Activated T-helper 2 cell treated with anti-CD3 and anti-CD28 coated beads, Interferon-gamma antibody, Interleukin-2, Interleukin-4, amounts not matched to agents 10 μg/mL and 5 μg/mL and 100 μg/mL, durations not matched to agents 14 hours and 24 hours and 36 hours (primary cell): Measurements from ENCODE around the gene ZNF567. TPM values are rescaled to one million over a fixed set of nuclear protein-coding genes. Genes with fewer than 3 reads are reported as not detected.

Experiments used
- DNase-seq: peaks from one replicate; pipeline ENCODE4 v3.0.0; 2021; ENCODE audit warnings: low spot score
- H3K27ac Mint-ChIP-seq: one replicate; pipeline ENCODE4 v1.8.0; 2021; ENCODE audit warnings: mixed read lengths
- H3K27me3 Mint-ChIP-seq: one replicate; pipeline ENCODE4 v1.8.0; 2021; ENCODE audit warnings: low read depth, mixed read lengths
- H3K36me3 Mint-ChIP-seq: one replicate; pipeline ENCODE4 v1.8.0; 2021; ENCODE audit warnings: low read depth, mixed read lengths
- H3K4me1 Mint-ChIP-seq: one replicate; pipeline ENCODE4 v1.8.0; 2021; ENCODE audit warnings: low read depth, mixed read lengths
- H3K4me3 Mint-ChIP-seq: one replicate; pipeline ENCODE4 v1.8.0; 2021; ENCODE audit warnings: low read depth, mild to moderate bottlenecking, moderate library complexity, mixed read lengths
- H3K9me3 Mint-ChIP-seq: one replicate; pipeline ENCODE4 v1.8.0; 2021; ENCODE audit warnings: mixed read lengths
- intact Hi-C: fragments of 100-400 bp; cut with micrococcal nuclease; formaldehyde crosslinking; loops from one replicate; pipeline ENCODE4 v1.15.1; 2023
- total RNA-seq: library from RNA; stranded (reverse); gene quantifications from 2 replicates; pipeline ENCODE4 v1.2.3, GENCODE V29; 2022

ZNF567 gene
- 7.6 and 7.7 TPM in 2 replicates for total RNA-seq

DNA sequence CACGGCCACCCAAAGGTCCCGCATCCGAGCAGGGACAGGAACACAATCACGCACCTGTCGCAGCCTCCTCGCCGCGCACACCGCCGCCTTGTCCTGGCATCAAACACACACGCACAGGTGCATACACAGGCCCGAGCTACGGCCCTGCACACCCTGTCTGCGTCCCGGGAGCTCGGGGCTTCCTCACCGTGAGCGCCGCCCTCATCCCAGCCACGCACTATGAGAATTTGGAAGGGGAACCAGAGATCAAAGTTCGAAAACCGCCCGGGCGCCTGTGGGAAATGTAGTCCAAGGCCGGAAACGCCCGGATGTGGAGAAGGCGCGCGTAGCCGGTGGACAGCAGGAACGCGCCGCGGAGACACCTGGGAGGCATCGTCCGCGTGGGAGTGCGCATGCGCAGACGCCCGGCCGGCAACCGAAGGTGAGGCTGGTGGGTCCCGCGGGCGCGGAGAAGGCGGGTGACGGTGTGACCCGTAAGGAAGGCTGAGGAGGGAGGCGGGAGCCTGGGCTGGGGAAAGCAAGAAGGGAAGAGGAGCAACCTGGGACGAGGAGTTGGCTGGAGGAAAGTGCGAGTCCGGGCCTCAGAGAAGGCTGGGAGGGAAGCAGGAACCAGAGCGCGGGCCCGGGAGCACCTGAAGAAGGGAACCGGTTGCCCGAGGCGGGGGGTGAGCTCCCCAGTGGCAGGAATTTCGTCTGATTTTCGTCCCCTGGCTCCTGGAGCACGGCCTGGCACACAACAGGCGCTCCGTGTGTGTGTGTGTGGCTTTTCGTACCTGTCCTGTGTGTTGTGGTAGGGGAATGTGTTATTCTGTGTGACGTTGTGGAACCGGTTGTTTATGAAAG is at the start of gene ZNF567:
TSS of gene ZNF567 (plus strand) at position 399 of the 843 bp plus-strand sequence. CDS start 7,256 bp downstream, outside the sequence.
- Mint-ChIP-seq H3K9me3 (peaks cover 39% of the 10 kb centered on the region), H3K4me3 (peak within 1 kb of the TSS; percentile 95), H3K27ac (peak within 1 kb of the TSS; percentile 83), H3K27me3 (no peaks in the 10 kb centered on the region), H3K4me1 (peaks cover 17% of the 10 kb centered on the region), H3K36me3 (peaks cover 74% of the 10 kb centered on the region)
- DNase-seq, result peak; percentile 96
- intact Hi-C loops, result loop anchor here (1.0 to 10.0 kb wide), 11 partner anchors 21 to 780 kb away; partner anchors contain the start of genes ZNF146, ZNF260, ZNF345 and ZNF382

DNA sequence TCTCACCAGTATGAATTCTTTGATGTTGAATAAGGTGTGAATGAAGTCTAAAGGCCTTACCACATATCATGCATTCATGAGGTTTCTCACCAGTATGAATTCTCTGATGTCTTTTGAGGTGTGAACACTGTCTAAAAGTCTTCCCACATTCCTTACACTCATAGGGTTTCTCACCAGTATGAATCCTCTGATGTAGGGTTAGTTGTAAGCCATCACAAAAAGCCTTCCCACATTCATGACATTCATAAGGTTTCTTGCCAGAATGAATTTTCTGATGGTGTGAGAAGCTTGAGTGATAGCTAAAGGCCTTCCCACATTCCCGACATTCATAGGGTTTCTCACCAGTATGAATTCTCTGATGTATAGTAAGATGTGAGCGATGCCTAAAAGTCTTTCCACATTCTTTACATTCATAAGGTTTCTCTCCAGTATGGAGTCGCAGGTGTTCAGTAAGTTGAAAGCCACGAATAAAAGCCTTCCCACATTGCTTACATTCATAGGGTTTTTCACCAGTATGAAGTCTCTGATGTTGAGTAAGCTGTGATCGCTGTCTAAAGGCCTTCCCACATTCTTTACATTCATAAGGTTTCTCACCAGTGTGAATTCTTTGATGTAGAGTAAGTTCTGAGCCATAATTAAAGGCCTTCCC is 48.4 kb upstream of the ZNF567 start:
- H3K4me3 Mint-ChIP-seq, result no peak overlapping the region
- H3K9me3 Mint-ChIP-seq, result peaks cover 72% of the 10 kb centered on the region
- intact Hi-C loops, result no loop called here
- no peak for DNase-seq
- H3K4me1 Mint-ChIP-seq, result no peaks in the 10 kb centered on the region
- H3K27ac Mint-ChIP-seq, result no peak overlapping the region
- H3K27me3 Mint-ChIP-seq, result no peaks in the 10 kb centered on the region
- H3K36me3 Mint-ChIP-seq, result peaks cover 37% of the 10 kb centered on the region

DNA sequence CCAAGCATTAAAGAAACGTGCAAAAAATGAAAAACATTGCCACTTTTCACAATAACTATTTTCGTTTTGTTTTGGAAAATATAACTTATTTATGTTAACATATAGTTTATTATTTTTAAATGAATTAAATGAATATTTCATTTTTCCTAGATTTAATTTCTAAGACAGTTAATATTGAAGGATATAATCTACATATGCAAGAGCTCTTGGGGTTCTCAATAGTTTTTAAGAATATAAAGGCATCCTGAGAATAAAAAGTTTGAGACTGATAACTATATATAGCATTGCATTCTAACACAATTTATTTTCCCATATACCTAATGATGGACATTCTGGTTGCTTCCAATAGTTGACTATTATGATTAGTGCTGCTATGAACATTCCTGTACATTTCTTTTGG is 40.7 kb upstream of the ZNF567 start:
- no peak overlapping the region for H3K4me3 Mint-ChIP-seq
- H3K27ac Mint-ChIP-seq, result no peak overlapping the region
- intact Hi-C loops, result no loop called here
- H3K36me3 Mint-ChIP-seq, result peaks cover 41% of the 10 kb centered on the region
- no peaks in the 10 kb centered on the region for H3K27me3 Mint-ChIP-seq
- H3K4me1 Mint-ChIP-seq, result no peaks in the 10 kb centered on the region
- DNase-seq, result no peak
- H3K9me3 Mint-ChIP-seq, result peaks cover 55% of the 10 kb centered on the region

DNA sequence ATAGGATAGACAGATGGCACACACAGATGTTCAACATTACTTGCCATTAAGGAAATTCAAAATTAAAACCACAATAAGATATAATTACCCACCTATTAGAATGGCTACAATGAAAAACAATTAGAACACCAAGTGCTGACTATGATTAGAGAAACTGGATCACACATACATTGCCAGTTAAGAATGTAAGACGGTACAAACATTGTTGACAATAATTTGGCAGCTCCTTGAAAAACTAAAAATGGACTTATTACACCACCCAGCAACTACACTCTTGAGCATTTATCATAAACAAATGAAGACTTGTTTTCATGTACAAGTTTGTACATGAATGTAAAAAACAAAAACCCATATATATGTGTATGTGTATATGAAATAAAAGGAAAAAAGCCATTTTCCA is 34.5 kb upstream of the ZNF567 start:
- Mint-ChIP-seq H3K27me3 (no peaks in the 10 kb centered on the region), H3K4me1 (no peaks in the 10 kb centered on the region), H3K27ac (no peak overlapping the region), H3K9me3 (peaks cover 57% of the 10 kb centered on the region), H3K4me3 (no peak overlapping the region), H3K36me3 (peaks cover 68% of the 10 kb centered on the region)
- intact Hi-C loops, result no loop called here
- DNase-seq, result no peak

DNA sequence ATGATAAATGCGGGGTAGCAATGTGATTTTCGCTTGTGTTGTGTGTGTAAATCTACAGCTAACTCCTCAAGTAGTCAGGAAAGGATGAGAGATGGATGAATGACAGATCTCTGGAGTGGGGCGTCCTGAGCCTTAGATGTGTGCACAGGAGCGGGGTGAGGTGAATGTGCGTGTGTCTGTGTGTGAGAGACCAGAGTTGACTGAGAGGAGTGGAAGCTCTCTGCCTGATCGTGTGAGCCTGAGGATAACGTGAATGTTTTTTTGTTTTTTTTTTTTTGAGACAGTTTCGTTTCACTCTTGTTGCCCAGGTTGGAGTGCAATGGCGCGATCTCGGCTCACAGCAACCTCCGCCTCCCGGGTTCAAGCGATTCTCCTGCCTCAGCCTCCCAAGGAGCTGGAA is 21.6 kb upstream of the ZNF567 start:
- H3K4me3 Mint-ChIP-seq, result peak overlapping the region; percentile 98
- intact Hi-C loops, result loop anchor here (1.0 to 2.0 kb wide), 2 partner anchors 21 to 137 kb away; partner anchors contain the start of genes ZNF260 and ZNF567
- H3K27ac Mint-ChIP-seq, result peak overlapping the region; percentile 38
- peaks cover 65% of the 10 kb centered on the region for H3K9me3 Mint-ChIP-seq
- peaks cover 14% of the 10 kb centered on the region for H3K4me1 Mint-ChIP-seq
- H3K36me3 Mint-ChIP-seq, result peaks cover 60% of the 10 kb centered on the region
- DNase-seq, result no peak
- H3K27me3 Mint-ChIP-seq, result no peaks in the 10 kb centered on the region

DNA sequence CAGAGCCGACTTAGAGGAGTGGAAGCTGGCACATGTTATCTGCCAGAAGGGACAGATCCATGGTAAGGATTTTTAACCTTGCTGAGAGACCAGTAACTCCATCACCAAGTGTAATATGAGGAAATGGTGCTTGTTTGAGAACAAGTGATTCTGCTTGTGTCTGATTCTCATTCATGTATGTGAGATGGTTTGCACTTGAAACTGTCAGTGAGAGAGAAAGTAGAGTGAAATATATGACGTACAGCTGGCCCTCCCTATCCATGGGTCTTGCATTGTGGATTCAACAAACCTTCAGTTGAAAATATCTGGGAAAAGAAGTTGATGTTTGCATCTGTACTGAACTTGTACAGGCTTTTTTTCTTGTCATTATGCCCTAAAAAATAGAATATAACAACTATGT is 18.8 kb upstream of the ZNF567 start:
- H3K36me3 Mint-ChIP-seq, result peaks cover 59% of the 10 kb centered on the region
- no peak for DNase-seq
- no peaks in the 10 kb centered on the region for H3K27me3 Mint-ChIP-seq
- H3K4me1 Mint-ChIP-seq, result peaks cover 14% of the 10 kb centered on the region
- peak overlapping the region; percentile 7 for H3K4me3 Mint-ChIP-seq
- H3K27ac Mint-ChIP-seq, result no peak overlapping the region
- H3K9me3 Mint-ChIP-seq, result peaks cover 70% of the 10 kb centered on the region
- intact Hi-C loops, result no loop called here

DNA sequence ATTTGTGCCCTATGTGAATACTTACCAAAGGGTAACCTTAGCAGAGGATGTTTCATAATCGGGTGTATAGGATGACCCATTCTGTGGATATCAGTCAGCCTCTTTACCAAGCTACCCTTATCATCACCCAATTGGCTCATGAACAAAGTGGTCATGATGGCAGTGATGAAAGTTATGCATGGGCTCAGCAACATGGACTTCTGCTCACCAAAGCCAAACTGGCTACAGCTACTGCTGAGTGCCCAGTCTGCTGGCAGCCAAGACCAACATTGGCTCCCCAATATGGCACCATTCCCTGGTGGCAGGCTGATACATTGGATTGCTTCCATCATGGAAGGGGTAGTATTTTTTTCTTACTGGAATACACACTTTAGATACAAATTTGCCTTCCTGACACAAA is 15.0 kb upstream of the ZNF567 start:
- Mint-ChIP-seq H3K4me1 (no peaks in the 10 kb centered on the region), H3K36me3 (peaks cover 37% of the 10 kb centered on the region), H3K9me3 (peaks cover 53% of the 10 kb centered on the region), H3K27me3 (no peaks in the 10 kb centered on the region), H3K27ac (no peak overlapping the region), H3K4me3 (no peak overlapping the region)
- DNase-seq, result no peak
- intact Hi-C loops, result no loop called here

DNA sequence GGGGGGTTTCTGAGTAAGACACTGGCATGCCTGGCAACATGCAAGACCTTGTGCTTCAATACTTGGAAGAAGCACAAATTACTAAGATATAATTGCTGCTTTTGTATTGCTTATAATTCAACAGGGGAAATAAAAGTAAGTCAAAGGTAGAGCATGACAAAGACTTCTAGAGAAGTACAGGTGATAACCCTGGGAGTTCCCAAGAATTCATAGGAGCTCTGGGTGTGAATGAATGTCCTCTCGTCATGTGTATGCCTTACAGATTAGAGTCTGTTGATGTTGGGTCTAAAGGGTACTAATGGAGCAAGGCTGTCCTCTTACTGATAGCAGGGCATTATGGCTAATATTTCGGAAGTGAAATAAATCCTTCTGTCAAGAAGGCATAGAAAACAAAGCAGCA is 13.2 kb upstream of the ZNF567 start:
- Mint-ChIP-seq H3K36me3 (peaks cover 49% of the 10 kb centered on the region), H3K9me3 (peaks cover 59% of the 10 kb centered on the region), H3K4me3 (no peak overlapping the region), H3K4me1 (no peaks in the 10 kb centered on the region), H3K27me3 (no peaks in the 10 kb centered on the region), H3K27ac (no peak overlapping the region)
- DNase-seq, result no peak
- intact Hi-C loops, result no loop called here

DNA sequence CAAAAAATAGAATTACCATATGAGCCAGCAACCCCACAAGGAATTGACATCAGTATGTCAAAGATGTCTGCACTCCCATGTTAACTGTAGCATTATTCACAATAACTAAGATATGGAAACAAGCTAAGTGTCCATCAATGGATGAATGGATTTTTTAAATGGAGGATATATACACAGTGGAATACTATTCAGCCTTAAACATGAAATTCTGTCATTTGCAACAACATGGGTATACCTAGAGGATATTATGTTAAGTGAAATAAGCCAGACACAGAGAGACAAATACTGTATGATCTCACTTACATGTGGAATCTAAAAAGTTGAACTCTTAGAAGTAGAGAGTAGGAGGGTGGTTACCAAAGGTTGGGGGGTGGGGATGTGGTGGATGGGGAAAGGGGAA is 8.0 kb upstream of the ZNF567 start:
- Mint-ChIP-seq H3K27ac (no peak overlapping the region), H3K27me3 (no peaks in the 10 kb centered on the region), H3K4me3 (no peak overlapping the region), H3K36me3 (peaks cover 60% of the 10 kb centered on the region), H3K9me3 (peaks cover 56% of the 10 kb centered on the region), H3K4me1 (no peaks in the 10 kb centered on the region)
- no peak for DNase-seq
- intact Hi-C loops, result no loop called here

DNA sequence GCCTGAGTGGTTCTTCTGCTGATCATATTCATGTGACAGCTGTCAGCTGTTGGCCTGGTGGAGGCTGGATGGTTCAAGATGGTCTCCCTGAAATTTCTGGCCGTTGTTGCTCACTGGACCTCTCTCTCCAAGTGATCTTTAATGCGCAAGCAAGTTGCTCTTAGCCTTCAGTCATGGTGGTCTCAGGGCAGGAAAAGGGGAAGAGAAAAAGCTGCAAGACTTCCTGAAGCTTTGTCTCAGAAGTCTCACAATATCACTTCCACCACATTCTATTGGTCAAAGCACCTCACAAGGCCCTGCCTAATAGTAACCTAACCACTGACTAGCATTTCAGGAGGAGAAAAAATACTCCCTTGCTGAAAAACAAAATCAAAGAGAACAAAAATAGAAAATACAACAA is 1.6 kb upstream of the ZNF567 start:
- no peak for DNase-seq
- Mint-ChIP-seq H3K36me3 (peaks cover 74% of the 10 kb centered on the region), H3K27me3 (no peaks in the 10 kb centered on the region), H3K9me3 (peaks cover 40% of the 10 kb centered on the region), H3K4me1 (peaks cover 17% of the 10 kb centered on the region), H3K4me3 (peak overlapping the region; percentile 95), H3K27ac (no peak overlapping the region)
- intact Hi-C loops, result loop anchor here (2.0 to 10.0 kb wide), 5 partner anchors 114 to 781 kb away; partner anchors contain the start of genes ZNF146, ZNF383, ZNF420 and ZNF529

DNA sequence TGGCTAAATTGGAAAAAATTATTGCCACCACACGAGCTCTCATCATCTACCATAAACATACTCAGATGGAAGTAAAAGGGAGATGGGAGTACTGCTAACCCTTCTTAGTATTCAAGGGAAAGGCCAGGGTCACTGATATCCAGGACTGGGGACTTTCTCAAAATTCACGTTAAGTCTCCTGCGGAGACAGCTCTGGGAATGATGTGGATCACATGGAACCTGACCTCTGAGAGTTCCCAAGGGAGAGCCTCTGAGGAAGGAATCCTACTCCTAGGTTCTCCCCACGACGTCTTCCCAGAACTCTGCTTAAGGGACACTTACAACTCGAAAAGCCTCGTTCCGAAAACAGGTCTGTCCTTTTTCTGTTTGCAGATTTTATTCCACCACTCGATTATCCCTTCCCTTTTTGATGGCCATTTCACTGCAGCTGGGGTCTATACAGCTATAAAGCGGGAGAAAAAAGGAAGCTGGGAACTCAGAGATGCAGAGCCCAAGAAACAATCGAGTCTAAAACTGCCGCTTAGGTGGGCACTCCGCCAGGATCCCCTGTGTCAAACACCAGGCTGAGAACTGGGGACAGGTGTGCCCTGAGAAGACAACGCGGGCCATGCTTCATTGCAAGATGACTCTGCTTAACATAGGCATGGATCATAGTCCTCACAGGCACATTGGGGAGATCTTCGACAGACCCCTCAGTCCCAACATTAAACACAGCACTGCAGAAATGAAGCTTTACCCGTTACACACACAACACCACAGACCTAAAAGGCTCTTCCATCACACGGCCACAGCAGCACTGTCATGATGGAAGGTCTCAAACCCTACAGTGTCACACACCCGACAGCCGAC is 823 bp upstream of the ZNF567 start:
- intact Hi-C loops, result loop anchor here (1.0 to 10.0 kb wide), 11 partner anchors 20 to 781 kb away; partner anchors contain the start of genes ZNF146, ZNF260, ZNF345 and ZNF382

DNA sequence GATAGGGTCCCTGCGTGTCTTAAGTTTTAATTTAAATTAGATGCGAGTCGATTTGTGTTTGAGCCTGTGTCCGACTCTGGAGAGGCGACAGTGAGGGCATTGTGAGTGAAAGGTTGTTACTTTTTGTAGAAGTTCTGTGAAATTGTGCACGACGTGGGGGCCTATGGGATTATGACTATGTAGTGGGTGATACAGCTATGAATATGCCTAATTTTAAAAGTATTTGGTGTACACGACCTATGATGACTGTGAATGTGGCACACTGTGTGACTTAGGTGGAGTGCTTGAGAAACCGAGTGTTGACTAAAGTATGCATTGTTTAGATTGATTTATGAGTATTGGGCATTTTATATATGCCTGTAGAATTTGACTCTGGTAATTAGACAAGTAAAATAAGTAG is 646 bp downstream of the ZNF567 start:
- DNase-seq, result no peak
- Mint-ChIP-seq H3K27ac (peak overlapping the region; percentile 83), H3K4me1 (peaks cover 17% of the 10 kb centered on the region), H3K9me3 (peaks cover 41% of the 10 kb centered on the region), H3K27me3 (no peaks in the 10 kb centered on the region), H3K4me3 (peak overlapping the region; percentile 95), H3K36me3 (peaks cover 76% of the 10 kb centered on the region)
- intact Hi-C loops, result loop anchor here (5.0 to 10.0 kb wide), 4 partner anchors 116 to 779 kb away; partner anchors contain the start of genes ZNF383, ZNF420, ZNF529 and ZNF569

More for the DNA sequence above, 823 bp upstream of the ZNF567 start:
- no peaks in the 10 kb centered on the region for H3K27me3 Mint-ChIP-seq
- H3K4me3 Mint-ChIP-seq, result peak overlapping the region; percentile 95
- peaks cover 39% of the 10 kb centered on the region for H3K9me3 Mint-ChIP-seq
- peak overlapping the region; percentile 83 for H3K27ac Mint-ChIP-seq
- H3K36me3 Mint-ChIP-seq, result peaks cover 74% of the 10 kb centered on the region
- peaks cover 17% of the 10 kb centered on the region for H3K4me1 Mint-ChIP-seq
- no peak for DNase-seq
